Left forelimb (tissue), 1 donor: ENCODE results near the gene FAM13C.
"Not testable (repeated sequence)": the region's sequence is repeated elsewhere in the genome, so short reads cannot be mapped to it uniquely, and the experiment has no call there.

ENCODE experiments used
- DNase-seq: peaks from one replicate; pipeline ENCODE4 v3.0.0-alpha.2; 2018; ENCODE audit warnings: low spot score

FAM13C gene

DNA sequence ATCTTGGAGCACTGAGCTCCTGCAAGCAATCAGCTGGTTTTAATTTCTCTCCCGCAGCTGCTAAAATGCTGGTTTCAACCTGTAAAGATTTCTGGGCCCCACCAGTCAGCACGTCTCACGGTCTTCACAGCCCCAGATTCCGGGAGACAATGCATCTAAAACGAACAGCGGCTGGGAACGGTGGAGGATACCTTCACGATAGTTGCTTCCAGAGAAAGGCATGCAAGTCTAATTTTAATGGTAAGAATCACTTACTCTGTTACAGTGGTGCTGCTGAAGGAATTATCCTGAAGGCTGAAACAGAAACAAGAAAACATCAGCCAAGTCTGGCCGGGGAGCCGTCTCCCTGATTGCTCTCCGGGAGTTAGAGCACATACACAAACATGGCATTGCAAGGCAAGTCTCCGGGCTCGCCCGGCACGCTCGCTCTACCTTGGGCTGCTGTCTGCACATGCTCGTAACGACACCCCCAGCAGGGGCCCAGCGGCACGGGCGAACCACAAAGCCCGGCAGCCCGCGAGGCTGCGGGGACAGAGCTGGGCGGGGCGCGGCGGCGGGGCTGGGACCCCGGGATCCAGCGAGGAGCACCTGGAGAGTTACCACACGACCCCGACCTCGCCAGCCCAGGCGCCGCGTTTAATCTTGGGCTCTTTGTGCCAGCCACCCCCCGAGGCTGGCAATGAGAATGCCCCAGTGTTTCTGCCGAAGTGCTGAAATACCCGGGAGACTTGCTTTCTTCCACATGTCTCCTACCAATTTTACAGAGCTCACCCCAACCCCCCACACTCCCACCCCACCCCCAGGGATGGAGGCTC is at the start of gene FAM13C:
FAM13C (minus strand) TSS at position 406 of the 815 bp plus-strand sequence; CDS start at position 317, 89 bp downstream.
- DNase-seq: peak; percentile 82

DNA sequence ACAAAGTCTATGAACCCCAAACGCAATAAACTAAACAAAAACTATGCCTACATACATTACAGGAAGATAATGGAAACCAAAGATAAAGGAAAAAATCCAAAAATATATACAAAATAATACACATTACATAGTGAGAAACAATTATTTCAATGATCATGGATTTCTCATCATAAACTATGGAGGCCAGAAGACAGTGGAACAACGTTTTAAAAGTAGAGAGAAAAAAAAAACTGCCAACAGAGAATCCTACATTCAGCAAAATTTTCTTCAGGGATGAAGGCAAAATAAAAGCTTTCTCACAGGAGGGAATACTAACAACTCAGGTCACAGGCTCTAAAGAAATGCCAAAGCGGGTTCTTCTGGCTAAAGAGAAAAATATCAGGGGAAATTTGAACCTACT is 42.9 kb upstream of the FAM13C start:
- DNase-seq: no peak

GRCh38 chr10:59400214-59400613 is 37.9 kb upstream of the FAM13C start:
- no peak for DNase-seq

GRCh38 chr10:59399329-59399728 is 37.0 kb upstream of the FAM13C start:
- not testable (repeated sequence) for DNase-seq

DNA sequence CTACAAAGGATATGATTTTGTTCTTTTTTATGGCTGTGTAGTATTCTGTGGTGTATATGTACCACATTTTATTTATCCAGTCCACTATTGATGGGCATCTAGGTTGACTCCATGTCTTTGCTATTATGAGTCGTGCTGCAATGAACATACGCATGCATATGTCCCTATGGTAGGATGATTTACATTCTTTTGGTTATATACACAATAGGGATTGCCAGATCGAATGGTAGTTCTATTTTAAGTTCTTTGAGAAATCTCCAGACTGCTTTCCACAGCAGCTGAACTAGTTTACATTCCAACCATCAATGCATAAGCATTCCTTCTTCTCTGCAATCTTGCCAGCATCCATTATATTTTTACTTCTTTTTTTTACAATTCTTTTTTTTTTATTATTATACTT is 35.6 kb upstream of the FAM13C start:
- DNase-seq: no peak

GRCh38 chr10:59395984-59396383 is 33.6 kb upstream of the FAM13C start:
- DNase-seq: no peak

GRCh38 chr10:59393349-59393748 is 31.0 kb upstream of the FAM13C start:
- no peak for DNase-seq

GRCh38 chr10:59391060-59391459 is 28.7 kb upstream of the FAM13C start:
- DNase-seq: no peak

DNA sequence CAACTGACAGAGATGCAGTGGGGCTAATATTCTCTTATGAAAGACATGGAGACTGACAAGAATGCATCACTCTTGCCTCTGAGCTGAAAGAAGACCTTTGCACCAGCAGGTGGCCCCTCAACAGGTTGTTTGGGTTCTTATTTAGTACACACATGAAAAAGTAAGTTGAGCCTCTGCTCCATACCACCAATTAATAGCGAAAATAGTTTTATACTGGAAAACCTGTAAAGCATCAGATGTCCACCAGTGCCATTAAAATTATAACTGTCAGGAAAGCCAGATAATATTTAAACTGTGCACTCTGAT is 26.3 kb upstream of the FAM13C start:
- DNase-seq: no peak

GRCh38 chr10:59387951-59388670 is 25.8 kb upstream of the FAM13C start:
- DNase-seq: no peak

- DNase-seq: no peak
These were observed 22.4 kb upstream of the FAM13C start for GRCh38 chr10:59384761-59385160.

- DNase-seq: no peak
These were observed 21.6 kb upstream of the FAM13C start for GRCh38 chr10:59383908-59384307.

- no peak for DNase-seq
These were observed 21.1 kb upstream of the FAM13C start for GRCh38 chr10:59383436-59383835.

DNA sequence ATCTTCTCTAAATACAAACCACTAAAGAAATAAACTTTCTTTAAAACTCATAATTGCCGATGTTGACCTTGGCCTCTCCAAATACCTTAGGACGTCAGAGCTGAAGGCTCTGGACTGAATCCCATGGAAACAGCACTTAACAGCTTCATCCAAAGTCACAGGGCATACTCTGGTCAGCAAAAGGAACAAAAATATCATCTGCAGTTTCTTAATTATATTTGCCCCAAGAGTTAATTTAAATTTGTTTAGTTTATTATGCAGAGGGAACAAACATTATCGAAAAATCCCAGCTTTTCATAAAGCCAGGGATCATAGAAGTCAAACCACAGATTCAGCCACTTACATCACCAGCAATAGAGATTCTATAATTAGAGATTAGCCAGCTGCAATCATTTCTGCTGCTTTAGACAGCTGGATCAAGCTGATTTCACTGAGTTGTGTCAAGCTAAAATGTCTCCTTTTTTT is 20.5 kb upstream of the FAM13C start:
- DNase-seq: no peak

DNA sequence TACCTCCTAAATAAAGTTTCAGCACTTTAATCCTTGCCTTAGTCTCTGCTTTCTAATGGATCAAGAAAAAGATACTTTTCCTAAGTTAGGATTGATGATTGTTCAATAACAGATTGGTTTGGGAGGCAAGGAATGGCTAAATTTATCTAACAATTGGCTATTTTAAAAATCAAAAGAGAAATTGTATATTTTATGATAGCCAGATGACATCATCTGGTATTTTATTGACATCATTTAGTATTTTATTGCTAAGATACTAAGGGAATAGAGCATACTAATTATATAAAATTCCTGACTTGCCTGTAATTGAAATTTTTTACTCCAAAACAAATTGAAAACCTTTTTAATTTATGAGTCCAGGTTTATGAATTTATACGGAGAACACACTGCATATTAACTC is 19.3 kb upstream of the FAM13C start:
- no peak for DNase-seq

GRCh38 chr10:59376846-59377245 is 14.5 kb upstream of the FAM13C start:
- DNase-seq: no peak

DNA sequence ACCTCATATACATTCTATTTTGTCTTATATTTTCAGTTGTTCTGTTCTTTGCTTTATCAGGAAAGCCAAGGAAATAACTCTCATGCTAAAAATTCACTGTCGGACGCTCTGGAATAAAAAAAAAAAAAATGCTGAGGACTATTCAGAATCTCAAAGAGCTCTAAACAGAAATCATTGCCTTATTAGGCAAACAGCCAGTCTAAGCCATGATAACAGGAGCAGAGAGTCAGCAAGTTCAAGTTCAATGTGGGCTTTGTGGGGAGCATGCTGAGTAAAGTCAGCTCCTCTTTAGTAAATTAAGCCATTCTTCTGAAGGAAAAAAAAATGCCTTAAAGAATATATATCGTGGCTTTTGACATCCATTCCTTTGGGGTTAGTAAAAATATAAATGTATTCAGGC is 13.6 kb upstream of the FAM13C start:
- no peak for DNase-seq

GRCh38 chr10:59374916-59375315 is 12.6 kb upstream of the FAM13C start:
- no peak for DNase-seq

DNA sequence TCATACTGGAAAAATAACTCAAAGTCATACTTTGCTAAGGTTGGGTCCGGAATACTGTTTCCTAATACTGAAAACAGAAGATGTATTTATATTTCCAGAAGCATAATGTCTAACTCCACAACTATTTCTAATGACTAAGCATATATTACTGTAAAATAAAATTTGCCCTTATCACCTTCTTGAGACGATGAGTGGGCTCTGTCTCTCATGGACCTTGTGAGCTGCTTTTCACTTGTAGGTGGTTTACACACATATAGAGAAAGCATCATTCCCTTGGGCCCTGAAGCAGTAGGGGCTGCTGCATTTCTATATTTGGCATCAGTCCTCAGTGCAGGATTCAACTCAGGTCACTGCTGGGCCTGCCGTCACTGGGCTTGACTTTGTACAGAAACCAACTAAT is 10.7 kb upstream of the FAM13C start:
- DNase-seq: no peak

GRCh38 chr10:59372543-59372942 is 10.2 kb upstream of the FAM13C start:
- no peak for DNase-seq

DNA sequence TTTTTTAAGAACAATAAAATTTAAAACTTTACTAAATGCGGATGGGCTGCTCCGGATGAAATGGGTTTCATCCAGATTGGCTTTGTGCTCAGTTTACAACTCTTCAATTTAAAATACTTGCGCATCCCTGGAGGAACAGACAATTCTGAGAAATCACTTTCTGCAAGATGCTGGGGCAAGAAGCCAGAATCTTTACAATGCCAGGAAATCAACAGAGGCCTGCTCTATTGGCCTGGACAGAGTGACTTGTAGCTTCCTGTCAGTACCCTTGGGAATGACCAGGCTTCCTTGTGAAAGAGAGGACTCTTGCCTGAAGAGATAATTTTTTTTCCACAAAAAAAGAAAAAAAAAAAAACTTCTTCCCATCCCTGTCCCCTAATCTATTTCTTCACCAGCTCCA is 3.9 kb upstream of the FAM13C start:
- no peak for DNase-seq

GRCh38 chr10:59363446-59363958 is 1.2 kb upstream of the FAM13C start:
- DNase-seq: no peak

- peak; percentile 72 for DNase-seq
These were observed 621 bp upstream of the FAM13C start for GRCh38 chr10:59362959-59363381.
